COLO668 (cell line): ENCODE measurements around the gene OBSCN.

Experiments
- DNase-seq: peaks from one replicate; lab custom pipeline; 2025; ENCODE audit not compliant: unreplicated experiment; lab: John Stamatoyannopoulos, UW

Gene OBSCN

GRCh38 chr1:228428412-228428811 lies 220.6 kb downstream of the OBSCN start:
- DNase-seq, result no peak
